OCI-LY3 (cell line): ENCODE results near the gene DLD.

ENCODE experiments used
- H2AFZ ChIP-seq: fragments of 200-600, 300-600 bp; shearing (Covaris generic); 2 replicates; pipeline ENCODE4 v1.6.0; 2014; ENCODE audit warnings: antibody characterized with exemption, low read depth, low read length
- H3K27ac ChIP-seq: fragments of 200-600, 300-600 bp; sonication (generic); 2 replicates; pipeline ENCODE4 v1.5.1; 2014; ENCODE audit warnings: mild to moderate bottlenecking, low read length, moderate library complexity, mixed read lengths
- H3K27me3 ChIP-seq: fragments of 200-600, 300-600 bp; sonication (generic); 2 replicates; pipeline ENCODE4 v1.6.1; 2014; ENCODE audit warnings: low read depth, low read length, mixed read lengths
- H3K36me3 ChIP-seq: fragments of 200-600, 300-600 bp; sonication (generic); replicated peaks from 2 replicates; pipeline ENCODE3; 2014; ENCODE audit warnings: low read depth, low read length, mixed read lengths
- H3K4me1 ChIP-seq: fragments of 300-600, 200-600 bp; sonication (generic); 2 replicates; pipeline ENCODE4 v1.6.1; 2014; ENCODE audit warnings: low read length, mixed read lengths
- H3K4me2 ChIP-seq: fragments of 200-600, 300-600 bp; sonication (generic); 2 replicates; pipeline ENCODE4 v1.6.1; 2014; ENCODE audit warnings: low read length, mixed read lengths
- H3K4me3 ChIP-seq: fragments of 300-600, 200-600 bp; sonication (generic); 2 replicates; pipeline ENCODE4 v1.5.1; 2014; ENCODE audit warnings: antibody characterized with exemption, mild to moderate bottlenecking, low read length, moderate library complexity
- H3K79me2 ChIP-seq: fragments of 300-600, 200-600 bp; shearing (Covaris generic); 2 replicates; pipeline ENCODE4 v1.6.1; 2014; ENCODE audit warnings: mild to moderate bottlenecking, low read length, mixed read lengths
- H3K9ac ChIP-seq: fragments of 300-600, 200-600 bp; shearing (Covaris generic); 2 replicates; pipeline ENCODE4 v1.6.0; 2014; ENCODE audit warnings: mild to moderate bottlenecking, low read length, moderate library complexity
- H3K9me3 ChIP-seq: fragments of 200-600, 300-600 bp; shearing (Covaris generic); 2 replicates; pipeline ENCODE4 v1.6.1; 2014; ENCODE audit warnings: low read length, mixed read lengths; ENCODE audit not compliant: insufficient read depth
- H4K20me1 ChIP-seq: fragments of 200-600, 300-600 bp; sonication (generic); 2 replicates; pipeline ENCODE4 v1.6.1; 2016; ENCODE audit warnings: low read length, mixed read lengths; ENCODE audit not compliant: insufficient read depth
- CTCF ChIP-seq: fragments of 200-600, 300-600 bp; sonication (generic); IDR thresholded peaks from 2 replicates; pipeline ENCODE4 v1.5.1; 2014; ENCODE audit warnings: antibody characterized with exemption, low read length, low read depth
- EZH2phosphoT487 ChIP-seq: fragments of 200-600 bp; shearing (Covaris generic); IDR thresholded peaks from 2 replicates; pipeline ENCODE4 v1.6.1; 2018; ENCODE audit warnings: antibody characterized with exemption, mixed run types, low read depth

DLD gene

DNA sequence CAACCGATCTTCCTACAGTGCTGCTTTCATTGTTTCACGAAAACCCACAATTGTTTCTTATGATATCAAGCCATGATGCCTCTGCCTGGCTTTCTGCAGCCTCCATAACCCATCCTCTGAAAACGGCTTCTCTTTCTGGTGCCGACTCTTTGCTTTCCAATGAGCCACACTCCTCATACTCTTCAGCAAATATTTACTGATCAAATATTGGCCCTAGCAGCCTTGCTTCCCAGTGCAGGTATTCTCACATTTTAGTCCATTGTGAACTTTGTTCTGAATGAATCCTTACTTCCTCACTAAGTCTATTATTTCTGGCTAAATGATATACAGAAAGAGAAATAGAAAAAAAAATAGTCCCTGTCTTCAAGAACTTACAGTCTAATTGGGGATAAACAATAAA lies 76.4 kb downstream of the DLD start:
- Histone ChIP-seq H4K20me1 (no peaks in the 10 kb centered on the region), H3K4me2 (no peak overlapping the region), H3K9ac (no peak overlapping the region), H2AFZ (no peak overlapping the region), H3K4me1 (no peaks in the 10 kb centered on the region), H3K27me3 (no peaks in the 10 kb centered on the region), H3K9me3 (no peaks in the 10 kb centered on the region), H3K4me3 (no peak overlapping the region), H3K36me3 (no peaks in the 10 kb centered on the region), H3K79me2 (no peaks in the 10 kb centered on the region), H3K27ac (no peak overlapping the region)
- TF ChIP-seq EZH2phosphoT487, result no peak
- no peak for TF ChIP-seq CTCF

DNA sequence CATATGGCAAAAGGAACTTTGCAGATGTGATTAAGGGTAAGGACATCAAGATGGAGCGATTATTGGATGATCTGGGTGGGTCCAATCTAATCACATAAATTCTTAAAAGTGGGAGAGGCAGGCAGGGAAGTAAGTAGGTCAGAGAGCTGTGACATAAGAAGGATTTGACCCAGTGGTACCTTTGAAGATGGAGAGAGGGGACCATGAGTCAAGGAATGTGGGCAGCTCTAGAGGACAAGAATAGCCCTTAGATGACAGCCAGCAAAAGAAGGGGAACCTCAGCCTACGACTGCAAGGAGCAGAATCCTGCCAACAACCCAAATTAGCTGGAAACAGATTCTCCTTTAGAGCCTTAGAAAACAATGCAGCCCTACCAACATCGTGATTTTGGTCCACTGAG lies 77.5 kb downstream of the DLD start:
- TF ChIP-seq EZH2phosphoT487 (no peak), CTCF (no peak)
- no peaks in the 10 kb centered on the region for H4K20me1 ChIP-seq
- H3K79me2 ChIP-seq, result no peaks in the 10 kb centered on the region
- H3K27ac ChIP-seq, result no peak overlapping the region
- no peak overlapping the region for H3K4me2 ChIP-seq
- H3K9me3 ChIP-seq, result no peaks in the 10 kb centered on the region
- H3K27me3 ChIP-seq, result no peaks in the 10 kb centered on the region
- no peak overlapping the region for H3K4me3 ChIP-seq
- H2AFZ ChIP-seq, result no peak overlapping the region
- H3K9ac ChIP-seq, result no peak overlapping the region
- no peaks in the 10 kb centered on the region for H3K36me3 ChIP-seq
- no peaks in the 10 kb centered on the region for H3K4me1 ChIP-seq

DNA sequence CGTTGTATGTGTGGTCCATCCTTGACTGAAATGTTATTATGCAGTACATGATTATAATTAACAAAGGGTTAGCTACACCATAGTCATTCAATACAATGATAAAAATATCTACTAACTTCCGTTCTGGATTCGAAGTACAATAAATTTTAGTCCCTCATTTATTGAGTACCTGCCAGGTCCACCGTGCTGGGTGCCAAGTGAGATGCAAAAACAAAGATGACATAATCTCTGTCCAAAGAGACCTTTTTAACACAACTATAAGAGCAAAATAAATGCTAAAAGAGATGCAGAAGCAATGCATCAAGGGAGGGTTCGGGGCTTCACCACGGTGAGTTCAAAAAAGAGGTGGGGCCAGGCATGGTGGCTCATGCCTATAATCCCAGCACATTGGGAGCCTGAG lies 78.9 kb downstream of the DLD start:
- TF ChIP-seq EZH2phosphoT487, result no peak
- no peak for TF ChIP-seq CTCF
- H3K4me1 ChIP-seq, result no peaks in the 10 kb centered on the region
- no peaks in the 10 kb centered on the region for H3K9me3 ChIP-seq
- H3K9ac ChIP-seq, result no peak overlapping the region
- H4K20me1 ChIP-seq, result no peaks in the 10 kb centered on the region
- no peak overlapping the region for H3K4me3 ChIP-seq
- H3K36me3 ChIP-seq, result no peaks in the 10 kb centered on the region
- no peaks in the 10 kb centered on the region for H3K79me2 ChIP-seq
- H3K4me2 ChIP-seq, result no peak overlapping the region
- no peak overlapping the region for H2AFZ ChIP-seq
- H3K27ac ChIP-seq, result no peak overlapping the region
- no peaks in the 10 kb centered on the region for H3K27me3 ChIP-seq
